HL-60 (cell line): Measurements from ENCODE around the gene IGFBP6.

Experiments used
- DNase-seq, 2 experiments: peaks; one replicate each; pipeline ENCODE4 v3.0.0-alpha.2; 2010 to 2020; ENCODE audit warnings: low read depth in 1 of 2, low spot score in 1 of 2
- H3K27ac ChIP-seq: fragments of 250-450 bp; sonication (Bioruptor Pico); replicated peaks from 2 replicates; pipeline ENCODE4 v1.5.1; 2020; ENCODE audit warnings: mild to moderate bottlenecking, moderate library complexity
- H3K27me3 ChIP-seq: fragments of 250-450 bp; sonication (Bioruptor Pico); 2 replicates; pipeline ENCODE4 v1.5.1; 2021; ENCODE audit warnings: mild to moderate bottlenecking, moderate library complexity; ENCODE audit not compliant: insufficient read depth, poor library complexity, severe bottlenecking
- H3K4me3 ChIP-seq: replicated peaks from 2 replicates; pipeline ENCODE4 v1.5.1; 2011; ENCODE audit warnings: mild to moderate bottlenecking, control low read depth, low read length; ENCODE audit not compliant: insufficient read depth
- GABPA ChIP-seq: IDR thresholded peaks from 2 replicates; pipeline ENCODE4 v1.6.1; 2012; ENCODE audit warnings: low read depth
- POLR2AphosphoS5 ChIP-seq: IDR thresholded peaks from 2 replicates; pipeline ENCODE4 v1.6.1; 2012; ENCODE audit warnings: low read depth
- REST ChIP-seq: IDR thresholded peaks from 2 replicates; pipeline ENCODE4 v1.6.1; 2012; ENCODE audit warnings: low read depth; ENCODE audit not compliant: insufficient replicate concordance
- SPI1 ChIP-seq: IDR thresholded peaks from 2 replicates; pipeline ENCODE4 v1.6.1; 2012; ENCODE audit warnings: low read depth, mild to moderate bottlenecking, borderline replicate concordance
- TF ChIP-seq, protein P1 (sequence below): IDR thresholded peaks from one replicate; pipeline ENCODE4 v1.5.1; 2011; ENCODE audit warnings: low read length, control low read depth, inconsistent platforms; ENCODE audit not compliant: insufficient read depth

The IGFBP6 gene

GRCh38 chr12:53098354-53098981 lies 1.0 kb downstream of the IGFBP6 start:
- Histone ChIP-seq H3K4me3 (no peak overlapping the region; the same call in 1 of the 2 replicates), H3K27ac (no peak overlapping the region), H3K27me3 (no peaks in the 10 kb centered on the region)
- TF ChIP-seq, protein P1, sequence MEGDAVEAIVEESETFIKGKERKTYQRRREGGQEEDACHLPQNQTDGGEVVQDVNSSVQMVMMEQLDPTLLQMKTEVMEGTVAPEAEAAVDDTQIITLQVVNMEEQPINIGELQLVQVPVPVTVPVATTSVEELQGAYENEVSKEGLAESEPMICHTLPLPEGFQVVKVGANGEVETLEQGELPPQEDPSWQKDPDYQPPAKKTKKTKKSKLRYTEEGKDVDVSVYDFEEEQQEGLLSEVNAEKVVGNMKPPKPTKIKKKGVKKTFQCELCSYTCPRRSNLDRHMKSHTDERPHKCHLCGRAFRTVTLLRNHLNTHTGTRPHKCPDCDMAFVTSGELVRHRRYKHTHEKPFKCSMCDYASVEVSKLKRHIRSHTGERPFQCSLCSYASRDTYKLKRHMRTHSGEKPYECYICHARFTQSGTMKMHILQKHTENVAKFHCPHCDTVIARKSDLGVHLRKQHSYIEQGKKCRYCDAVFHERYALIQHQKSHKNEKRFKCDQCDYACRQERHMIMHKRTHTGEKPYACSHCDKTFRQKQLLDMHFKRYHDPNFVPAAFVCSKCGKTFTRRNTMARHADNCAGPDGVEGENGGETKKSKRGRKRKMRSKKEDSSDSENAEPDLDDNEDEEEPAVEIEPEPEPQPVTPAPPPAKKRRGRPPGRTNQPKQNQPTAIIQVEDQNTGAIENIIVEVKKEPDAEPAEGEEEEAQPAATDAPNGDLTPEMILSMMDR, result no peak
- TF ChIP-seq POLR2AphosphoS5, result no peak
- TF ChIP-seq SPI1, result no peak
- no peak for TF ChIP-seq GABPA
- no peak for TF ChIP-seq REST
- DNase-seq, result no peak

DNA sequence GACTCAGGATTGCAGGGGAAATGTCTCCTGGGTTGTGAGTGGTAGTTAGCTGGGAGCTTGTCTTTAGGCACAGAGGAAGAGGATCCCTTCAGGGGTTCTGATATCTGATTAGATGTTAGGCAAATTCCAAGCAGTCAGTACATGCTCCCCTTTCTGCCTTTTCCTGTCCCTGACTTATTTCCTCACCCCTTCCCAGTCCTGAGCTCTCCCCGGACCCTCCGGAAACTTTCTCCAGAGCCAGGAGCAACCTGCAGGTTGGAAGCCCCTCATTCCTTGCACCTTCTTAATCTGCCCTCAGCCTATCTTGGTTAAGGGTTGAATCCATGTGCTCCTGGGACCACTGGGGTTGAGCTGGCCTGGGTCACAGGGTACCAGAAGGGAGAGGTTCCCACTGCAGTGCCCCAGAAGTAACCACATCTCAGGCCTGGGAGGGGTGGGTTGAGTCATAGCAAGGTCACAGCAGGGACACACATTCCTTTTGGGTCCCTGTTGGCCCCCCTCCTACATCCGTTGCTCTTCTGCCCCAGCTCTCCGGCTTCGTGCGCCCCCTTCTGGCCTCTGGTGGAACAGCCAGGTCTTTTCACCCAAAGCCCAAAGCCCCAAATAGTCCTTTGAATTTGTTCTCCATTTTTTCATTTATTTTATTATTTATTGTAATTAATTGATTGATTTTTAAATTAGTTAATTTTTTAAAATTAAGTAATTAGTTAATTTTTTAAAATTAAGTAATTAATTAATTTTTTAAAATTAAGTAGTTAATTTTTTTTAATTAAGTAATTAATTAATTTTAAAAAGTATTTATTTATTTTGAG lies 1.8 kb downstream of the IGFBP6 start:
- no peaks in the 10 kb centered on the region for H3K27me3 ChIP-seq
- no peak overlapping the region for H3K4me3 ChIP-seq
- peak; percentile 84 to 88 for DNase-seq
- TF ChIP-seq SPI1, result no peak
- TF ChIP-seq POLR2AphosphoS5, result no peak
- no peak for TF ChIP-seq GABPA
- TF ChIP-seq, protein P1, result peak; percentile 69
- TF ChIP-seq REST, result no peak
- H3K27ac ChIP-seq, result no peak overlapping the region

GRCh38 chr12:53100466-53101151 lies 3.1 kb downstream of the IGFBP6 start:
- TF ChIP-seq, protein P1, result no peak
- Histone ChIP-seq H3K27ac (no peak overlapping the region), H3K4me3 (no peak overlapping the region), H3K27me3 (no peaks in the 10 kb centered on the region)
- no peak for DNase-seq
